ENCODE measurements around the gene ASB3.
A peak's percentile ranks its signal among the peaks of the same experiment; 100 is the strongest.
"Not testable (repeated sequence)": the region's sequence is repeated elsewhere in the genome, so short reads cannot be mapped to it uniquely, and the experiment has no call there.

ASB3 gene, protein sequence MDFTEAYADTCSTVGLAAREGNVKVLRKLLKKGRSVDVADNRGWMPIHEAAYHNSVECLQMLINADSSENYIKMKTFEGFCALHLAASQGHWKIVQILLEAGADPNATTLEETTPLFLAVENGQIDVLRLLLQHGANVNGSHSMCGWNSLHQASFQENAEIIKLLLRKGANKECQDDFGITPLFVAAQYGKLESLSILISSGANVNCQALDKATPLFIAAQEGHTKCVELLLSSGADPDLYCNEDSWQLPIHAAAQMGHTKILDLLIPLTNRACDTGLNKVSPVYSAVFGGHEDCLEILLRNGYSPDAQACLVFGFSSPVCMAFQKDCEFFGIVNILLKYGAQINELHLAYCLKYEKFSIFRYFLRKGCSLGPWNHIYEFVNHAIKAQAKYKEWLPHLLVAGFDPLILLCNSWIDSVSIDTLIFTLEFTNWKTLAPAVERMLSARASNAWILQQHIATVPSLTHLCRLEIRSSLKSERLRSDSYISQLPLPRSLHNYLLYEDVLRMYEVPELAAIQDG

DNA sequence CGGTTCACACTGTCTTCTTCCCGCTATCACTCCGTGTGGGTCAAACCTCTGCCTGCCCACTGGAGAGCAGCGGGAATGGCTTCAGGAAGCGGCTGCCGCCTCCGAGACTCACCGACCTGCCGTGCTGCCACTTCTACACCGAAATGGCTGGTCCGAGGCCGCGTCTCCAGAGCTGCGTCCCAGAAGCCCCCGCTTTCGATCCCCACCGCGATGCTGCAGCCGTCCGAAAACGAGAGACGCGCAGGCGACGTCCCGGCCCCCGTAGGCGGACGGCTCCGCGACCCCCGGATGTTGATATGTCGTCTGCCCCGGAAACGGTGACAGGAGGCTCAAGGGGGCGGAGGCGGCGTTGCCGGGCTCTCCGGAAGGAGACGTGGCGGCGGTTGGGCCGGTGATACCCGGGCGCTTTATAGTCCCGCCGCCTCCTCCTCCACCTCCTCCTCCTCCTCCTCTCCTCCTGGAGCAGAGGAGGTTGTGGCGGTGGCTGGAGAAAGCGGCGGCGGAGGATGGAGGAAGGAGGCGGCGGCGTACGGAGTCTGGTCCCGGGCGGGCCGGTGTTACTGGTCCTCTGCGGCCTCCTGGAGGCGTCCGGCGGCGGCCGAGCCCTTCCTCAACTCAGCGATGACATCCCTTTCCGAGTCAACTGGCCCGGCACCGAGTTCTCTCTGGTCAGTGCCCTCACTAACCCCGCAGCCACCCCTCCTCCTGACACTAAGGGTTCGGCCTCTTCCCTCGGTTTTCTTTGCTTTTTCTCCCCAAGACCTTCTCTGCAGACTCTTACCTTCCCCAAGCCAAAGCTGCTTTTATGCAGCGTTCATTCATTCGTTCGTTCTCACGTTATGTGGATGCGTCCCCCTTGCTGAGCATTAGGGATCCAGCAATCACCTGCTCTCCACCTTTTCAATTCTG is at the start of gene ASB3, which contains the start of gene ERLEC1:
Gene ASB3 (minus strand): TSS at position 249 of the 909 bp plus-strand sequence. CDS start 21,381 bp downstream, outside the sequence.
Gene ERLEC1 (plus strand): TSS at position 340 of the 909 bp plus-strand sequence. CDS start 167 bp downstream, at position 507.
- DNase-seq: peak; percentile 68

GRCh38 chr2:53829980-53830290 is 43.2 kb upstream of the ASB3 start:
- not testable (repeated sequence) for DNase-seq

GRCh38 chr2:53829273-53829979 is 42.7 kb upstream of the ASB3 start:
- DNase-seq: no peak

DNA sequence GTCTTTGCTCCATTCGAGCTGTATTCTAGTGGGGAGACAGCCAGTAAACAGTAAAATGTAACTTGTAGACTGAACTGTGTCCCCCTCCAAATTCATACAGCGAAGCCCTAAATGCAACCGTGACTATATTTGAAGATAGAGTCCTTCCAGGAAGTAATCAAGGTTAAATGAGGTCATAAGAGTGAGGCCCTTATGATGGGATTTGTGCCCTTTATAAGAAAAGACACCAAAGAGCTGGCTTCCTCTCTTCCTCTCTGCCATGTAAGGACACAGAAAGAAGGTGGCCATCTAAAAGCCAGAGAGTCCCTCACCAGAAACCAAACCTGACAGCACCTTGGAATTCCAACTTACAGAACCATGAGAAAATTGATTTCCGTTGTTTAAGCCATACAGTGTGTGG is 41.6 kb upstream of the ASB3 start:
- no peak for DNase-seq

- DNase-seq: no peak
Observed at GRCh38 chr2:53827398-53828175, 40.8 kb upstream of the ASB3 start.

GRCh38 chr2:53826587-53827397 is 40.0 kb upstream of the ASB3 start:
- DNase-seq: no peak

GRCh38 chr2:53826030-53826410 is 39.3 kb upstream of the ASB3 start:
- DNase-seq: no peak

DNA sequence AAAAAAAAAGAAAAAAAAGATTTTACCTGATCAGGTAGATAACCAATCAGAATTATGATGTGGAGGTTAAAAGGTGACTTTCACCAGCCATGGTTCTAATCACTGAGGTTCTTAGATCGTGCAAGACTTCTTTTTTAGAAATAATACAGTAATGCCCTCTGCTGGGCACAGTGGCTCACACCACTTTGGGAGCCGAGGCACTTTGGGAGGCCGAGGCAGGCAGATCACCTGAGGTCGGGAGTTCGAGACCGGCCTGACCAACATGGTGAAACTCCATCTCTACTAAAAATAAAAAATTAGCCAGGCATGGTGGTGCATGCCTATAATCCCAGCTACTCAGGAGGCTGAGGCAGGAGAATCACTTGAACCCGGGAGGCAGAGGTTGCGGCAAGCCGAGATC is 36.9 kb upstream of the ASB3 start:
- not testable (repeated sequence) for DNase-seq

- DNase-seq: no peak
Observed at GRCh38 chr2:53821810-53822209, 35.1 kb upstream of the ASB3 start.

DNA sequence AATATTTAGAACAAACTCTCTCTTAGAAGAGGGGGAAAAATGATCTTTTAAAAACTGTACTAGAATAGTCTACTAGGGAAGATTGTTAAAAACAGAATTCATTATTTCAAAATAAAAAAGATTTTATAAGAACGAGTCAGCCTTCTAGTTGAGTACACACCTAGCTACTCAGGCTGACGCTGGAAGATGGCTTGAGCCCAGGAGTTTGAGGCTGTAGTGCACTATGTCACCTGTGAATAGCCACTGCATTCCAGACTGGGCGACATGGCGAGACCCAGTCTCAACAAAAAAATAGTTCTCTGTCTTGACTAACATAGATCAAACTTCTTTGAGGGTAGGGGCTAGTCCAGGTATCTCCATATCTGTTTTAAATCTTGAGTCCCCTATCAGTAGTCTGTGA is 34.0 kb upstream of the ASB3 start:
- DNase-seq: no peak

DNA sequence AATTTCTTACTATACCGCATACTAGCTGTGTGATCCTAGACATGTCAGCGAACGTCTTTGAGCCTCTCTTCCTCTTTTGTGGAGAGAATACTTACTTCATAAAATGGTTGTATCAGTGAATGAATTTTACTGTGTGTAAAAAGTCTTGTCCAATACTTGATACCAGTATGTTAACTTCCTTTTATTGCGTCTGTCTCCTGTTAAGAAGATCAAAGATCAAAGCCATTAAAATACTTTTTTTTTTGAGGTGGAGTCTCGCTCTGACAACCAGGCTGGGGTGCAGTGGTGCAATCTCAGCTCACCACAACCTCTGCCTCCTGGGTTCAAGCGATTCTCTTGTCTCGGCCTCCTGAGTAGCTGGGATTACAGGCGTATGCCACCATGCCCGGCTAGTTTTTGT is 33.3 kb upstream of the ASB3 start:
- no peak for DNase-seq

GRCh38 chr2:53819634-53820033 is 32.9 kb upstream of the ASB3 start:
- DNase-seq: no peak

- no peak for DNase-seq
Observed at GRCh38 chr2:53818854-53819435, 32.2 kb upstream of the ASB3 start.

DNA sequence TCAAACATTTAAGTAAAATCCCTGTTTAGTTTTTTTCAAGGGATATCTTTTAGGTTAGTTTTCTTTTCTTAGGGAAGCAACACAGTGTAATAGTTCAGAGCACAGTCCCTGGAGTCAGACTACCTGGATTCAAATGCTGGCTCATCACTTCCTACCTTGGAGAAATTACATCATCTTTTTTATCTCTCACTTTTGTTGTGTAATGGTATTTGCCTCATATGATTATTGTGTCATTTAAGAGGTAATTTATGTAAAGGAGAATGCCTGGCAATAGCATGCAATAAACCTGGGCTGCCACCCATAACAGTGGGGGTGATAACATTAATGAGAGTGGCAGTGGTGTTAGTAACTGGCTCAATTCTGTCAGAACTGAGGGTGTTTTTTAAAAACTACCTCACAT is 26.4 kb upstream of the ASB3 start:
- DNase-seq: no peak

DNA sequence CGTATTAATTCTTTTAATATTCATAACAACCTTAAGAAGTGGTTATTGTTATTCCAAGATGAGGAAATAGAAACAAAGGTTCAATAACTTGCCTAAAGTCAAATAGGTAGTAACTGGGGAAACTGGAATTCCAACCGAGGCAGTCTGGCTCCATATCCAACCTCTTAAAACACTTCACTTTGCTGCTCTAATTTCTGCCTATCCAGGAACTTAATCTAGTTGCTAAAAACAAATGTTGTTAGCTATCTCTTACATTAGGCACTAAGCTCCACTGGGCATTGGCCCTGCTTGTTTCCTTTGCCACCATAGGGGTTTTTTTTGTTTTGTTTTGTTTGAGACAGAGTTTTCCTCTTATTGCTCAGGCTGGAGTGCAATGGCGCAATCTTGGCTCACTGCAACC is 24.8 kb upstream of the ASB3 start:
- DNase-seq: no peak

GRCh38 chr2:53802617-53803151 is 15.9 kb upstream of the ASB3 start:
- DNase-seq: no peak

GRCh38 chr2:53801547-53801946 is 14.8 kb upstream of the ASB3 start:
- DNase-seq: no peak

DNA sequence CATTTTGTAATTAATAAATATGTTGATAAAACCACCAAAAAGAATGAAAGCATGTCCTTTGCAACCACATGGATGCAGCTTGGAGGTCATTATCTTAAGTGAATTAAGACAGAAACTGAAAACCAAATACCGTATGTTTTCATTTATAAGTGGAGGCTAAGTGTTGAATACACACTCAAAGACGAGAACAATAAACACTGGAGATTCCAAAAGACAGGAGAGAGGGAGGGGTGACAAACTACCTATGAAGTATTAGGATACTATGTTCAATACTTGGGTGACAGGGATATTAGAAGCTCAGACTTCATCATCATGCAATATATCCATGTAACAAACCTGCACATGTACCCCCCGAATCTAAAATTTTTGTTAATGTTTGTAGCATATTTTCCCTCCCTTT is 7.1 kb upstream of the ASB3 start:
- DNase-seq: no peak

- no peak for DNase-seq
Observed at GRCh38 chr2:53793261-53793660, 6.5 kb upstream of the ASB3 start.

GRCh38 chr2:53787614-53788289 is 999 bp upstream of the ASB3 start:
- no peak for DNase-seq
